Measurements from ENCODE around the gene KIF6.

KIF6 gene

DNA sequence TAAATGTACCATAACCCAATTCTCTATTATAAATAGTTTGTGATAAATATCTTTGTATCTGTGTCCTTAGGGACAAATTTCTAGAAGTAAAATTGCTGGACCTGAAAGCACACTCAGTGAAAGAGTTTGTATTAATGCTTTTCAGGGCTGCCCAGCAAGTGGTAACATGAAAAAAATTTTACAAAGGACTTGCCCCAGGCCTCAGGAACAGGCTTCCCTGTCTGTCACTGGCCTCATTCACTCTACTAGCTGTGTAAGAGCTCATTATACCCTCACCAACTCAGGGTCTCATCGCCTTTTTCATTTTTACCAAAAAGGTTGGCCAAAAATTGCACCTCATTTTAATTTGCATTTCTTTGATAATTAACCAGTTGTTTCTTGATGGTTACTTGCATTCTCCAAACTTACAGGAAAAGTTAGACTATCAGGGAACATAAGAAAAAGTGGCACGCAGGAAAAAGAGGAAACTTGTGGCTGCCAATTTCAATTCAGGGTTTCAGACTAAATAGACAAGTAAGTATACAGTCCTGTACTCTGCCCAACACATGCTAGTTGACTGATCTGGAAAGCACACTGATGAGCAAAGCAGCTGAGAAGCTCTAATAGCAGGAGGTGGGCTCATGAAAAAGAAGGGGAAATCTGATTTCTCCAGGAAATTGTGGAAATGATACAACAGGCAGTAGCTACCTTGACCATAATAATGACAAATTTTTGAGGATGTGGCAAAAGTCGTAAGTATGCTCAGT is 161.5 kb downstream of the KIF6 start:
- Histone ChIP-seq H2AFZ (ENCODE audit: low read length) (no peak overlapping the region), H3K36me3 (ENCODE audit: insufficient read depth, low read length) (no peaks in the 10 kb centered on the region), H3F3A (ENCODE audit: insufficient read depth, low read length) (no peaks in the 10 kb centered on the region), H3K27ac (ENCODE audit: low read depth, low read length, poor library complexity, severe bottlenecking) (no peak overlapping the region), H3K4me3 (ENCODE audit: low read depth, low read length, poor library complexity, severe bottlenecking) (no peak overlapping the region), H3K9me2 (ENCODE audit: low read depth, low read length) (no peaks in the 10 kb centered on the region), H3K79me2 (ENCODE audit: insufficient read depth, low read length) (no peaks in the 10 kb centered on the region), H3K4me2 (ENCODE audit: low read length) (no peak overlapping the region), H3K27me3 (ENCODE audit: insufficient read depth, low read length) (no peaks in the 10 kb centered on the region), H4K20me1 (ENCODE audit: insufficient read depth, low read length) (no peaks in the 10 kb centered on the region), H3K4me1 (ENCODE audit: insufficient read depth, low read length, severe bottlenecking) (no peaks in the 10 kb centered on the region), H3K9ac (ENCODE audit: low read length) (no peak overlapping the region), H3K9me3 (ENCODE audit: low read length) (no peaks in the 10 kb centered on the region)
- TF ChIP-seq, protein P1, sequence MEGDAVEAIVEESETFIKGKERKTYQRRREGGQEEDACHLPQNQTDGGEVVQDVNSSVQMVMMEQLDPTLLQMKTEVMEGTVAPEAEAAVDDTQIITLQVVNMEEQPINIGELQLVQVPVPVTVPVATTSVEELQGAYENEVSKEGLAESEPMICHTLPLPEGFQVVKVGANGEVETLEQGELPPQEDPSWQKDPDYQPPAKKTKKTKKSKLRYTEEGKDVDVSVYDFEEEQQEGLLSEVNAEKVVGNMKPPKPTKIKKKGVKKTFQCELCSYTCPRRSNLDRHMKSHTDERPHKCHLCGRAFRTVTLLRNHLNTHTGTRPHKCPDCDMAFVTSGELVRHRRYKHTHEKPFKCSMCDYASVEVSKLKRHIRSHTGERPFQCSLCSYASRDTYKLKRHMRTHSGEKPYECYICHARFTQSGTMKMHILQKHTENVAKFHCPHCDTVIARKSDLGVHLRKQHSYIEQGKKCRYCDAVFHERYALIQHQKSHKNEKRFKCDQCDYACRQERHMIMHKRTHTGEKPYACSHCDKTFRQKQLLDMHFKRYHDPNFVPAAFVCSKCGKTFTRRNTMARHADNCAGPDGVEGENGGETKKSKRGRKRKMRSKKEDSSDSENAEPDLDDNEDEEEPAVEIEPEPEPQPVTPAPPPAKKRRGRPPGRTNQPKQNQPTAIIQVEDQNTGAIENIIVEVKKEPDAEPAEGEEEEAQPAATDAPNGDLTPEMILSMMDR (IDR thresholded peaks at IDR 0.05; ENCODE audit: low read length): no peak
- no peak for TF ChIP-seq EZH2 (IDR thresholded peaks at IDR 0.05; ENCODE audit: borderline replicate concordance, low read length)

DNA sequence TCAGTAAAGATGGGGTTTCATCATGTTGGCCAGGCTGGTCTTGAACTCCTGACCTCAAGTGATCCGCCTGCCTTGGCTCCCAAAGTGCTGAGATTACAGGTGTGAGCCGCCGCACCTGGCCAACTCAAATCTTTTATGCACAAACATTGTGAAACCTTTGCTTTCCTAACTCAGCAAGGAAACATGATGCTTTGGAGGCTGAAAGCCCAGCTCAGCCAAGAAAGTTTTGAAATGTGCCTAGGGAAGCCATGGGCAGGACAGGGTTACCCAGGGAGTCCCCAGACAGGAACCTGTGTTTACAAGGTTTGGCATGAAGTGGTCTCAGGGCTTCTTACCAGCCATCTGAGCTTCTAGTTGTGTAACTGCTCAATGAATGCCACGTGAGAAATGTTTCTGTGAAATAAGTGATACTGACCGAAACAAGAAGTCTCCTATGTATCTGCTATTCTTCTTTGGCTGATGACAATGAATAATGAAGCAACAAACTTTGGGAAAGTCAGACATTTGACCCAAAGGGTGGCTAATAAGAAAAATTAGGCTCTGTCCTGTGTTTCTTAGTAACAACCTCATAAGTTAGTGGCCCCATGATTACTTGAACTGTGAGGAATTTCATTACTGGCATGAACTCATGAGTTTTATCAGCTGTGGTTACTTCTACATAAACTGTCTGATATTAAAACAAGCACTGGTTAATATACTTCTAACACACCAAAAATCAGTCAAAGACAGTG is 163.5 kb downstream of the KIF6 start:
- no peaks in the 10 kb centered on the region for H3K27me3 ChIP-seq (ENCODE audit: insufficient read depth, low read length)
- H3K36me3 ChIP-seq (ENCODE audit: insufficient read depth, low read length): no peaks in the 10 kb centered on the region
- no peak overlapping the region for H3K4me3 ChIP-seq (ENCODE audit: low read depth, low read length, poor library complexity, severe bottlenecking)
- H4K20me1 ChIP-seq (ENCODE audit: insufficient read depth, low read length): no peaks in the 10 kb centered on the region
- H3K4me2 ChIP-seq (ENCODE audit: low read length): no peak overlapping the region
- no peaks in the 10 kb centered on the region for H3K4me1 ChIP-seq (ENCODE audit: insufficient read depth, low read length, severe bottlenecking)
- H3F3A ChIP-seq (ENCODE audit: insufficient read depth, low read length): no peaks in the 10 kb centered on the region
- H3K9me2 ChIP-seq (ENCODE audit: low read depth, low read length): no peaks in the 10 kb centered on the region
- no peak overlapping the region for H2AFZ ChIP-seq (ENCODE audit: low read length)
- H3K27ac ChIP-seq (ENCODE audit: low read depth, low read length, poor library complexity, severe bottlenecking): no peak overlapping the region
- no peaks in the 10 kb centered on the region for H3K9me3 ChIP-seq (ENCODE audit: low read length)
- no peak overlapping the region for H3K9ac ChIP-seq (ENCODE audit: low read length)
- no peak for TF ChIP-seq EZH2 (IDR thresholded peaks at IDR 0.05; ENCODE audit: borderline replicate concordance, low read length)
- TF ChIP-seq, protein P1 (IDR thresholded peaks at IDR 0.05; ENCODE audit: low read length): no peak
- no peaks in the 10 kb centered on the region for H3K79me2 ChIP-seq (ENCODE audit: insufficient read depth, low read length)

DNA sequence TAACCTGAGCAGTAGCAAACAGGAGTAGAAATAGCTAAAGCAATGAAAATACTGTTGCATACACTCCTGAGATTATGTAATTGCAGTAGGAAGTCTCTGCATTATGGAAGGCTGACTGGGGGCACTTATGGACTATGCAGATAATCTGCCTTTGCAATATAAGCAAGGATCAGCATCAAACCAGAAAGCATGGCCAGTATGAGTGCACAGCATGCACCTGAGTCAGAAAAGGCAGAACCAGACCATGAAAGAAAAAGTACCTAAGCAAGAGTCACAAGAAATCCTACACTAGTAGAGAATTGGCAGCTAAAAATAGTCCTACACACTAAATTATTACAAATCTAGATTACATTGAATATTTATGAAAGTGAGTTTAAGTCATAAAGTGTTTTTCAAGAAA is 164.3 kb downstream of the KIF6 start:
- Histone ChIP-seq H3K79me2 (ENCODE audit: insufficient read depth, low read length) (no peaks in the 10 kb centered on the region), H4K20me1 (ENCODE audit: insufficient read depth, low read length) (no peaks in the 10 kb centered on the region), H3K9me2 (ENCODE audit: low read depth, low read length) (no peaks in the 10 kb centered on the region), H3K9me3 (ENCODE audit: low read length) (no peaks in the 10 kb centered on the region), H2AFZ (ENCODE audit: low read length) (no peak overlapping the region), H3K4me2 (ENCODE audit: low read length) (no peak overlapping the region), H3K27ac (ENCODE audit: low read depth, low read length, poor library complexity, severe bottlenecking) (no peak overlapping the region), H3K27me3 (ENCODE audit: insufficient read depth, low read length) (no peaks in the 10 kb centered on the region), H3K4me3 (ENCODE audit: low read depth, low read length, poor library complexity, severe bottlenecking) (no peak overlapping the region), H3K4me1 (ENCODE audit: insufficient read depth, low read length, severe bottlenecking) (no peaks in the 10 kb centered on the region), H3K9ac (ENCODE audit: low read length) (no peak overlapping the region), H3K36me3 (ENCODE audit: insufficient read depth, low read length) (no peaks in the 10 kb centered on the region), H3F3A (ENCODE audit: insufficient read depth, low read length) (no peaks in the 10 kb centered on the region)
- TF ChIP-seq EZH2 (IDR thresholded peaks at IDR 0.05; ENCODE audit: borderline replicate concordance, low read length): no peak
- TF ChIP-seq, protein P1 (IDR thresholded peaks at IDR 0.05; ENCODE audit: low read length): no peak

All from OCI-LY1 (cell line).